Measurements from ENCODE around the gene DLX5. TPM values are rescaled to one million over a fixed set of nuclear protein-coding genes. Genes with fewer than 3 reads are reported as not detected.

Gene DLX5
- total and polyA plus RNA-seq, 2 donors (not counting 3 experiments of a cell fraction or from before 2014, with no cell fraction given): not detected

- FAIRE-seq: no peak
- Histone ChIP-seq H3K4me1 (ENCODE audit: control insufficient read depth, extremely low read depth, insufficient read depth, low read length) (no peaks in the 10 kb centered on the region), H3K27ac (ENCODE audit: insufficient read depth, low read depth, low read length) (no peak overlapping the region), H3K79me2 (ENCODE audit: control insufficient read depth, insufficient read depth, low read length) (no peaks in the 10 kb centered on the region), H3K36me3 (ENCODE audit: control insufficient read depth in 2 of 2, extremely low read depth in 1 of 2, insufficient read depth in 2 of 2, low read length in 2 of 2) (no peaks in the 10 kb centered on the region), H3K9me1 (replicated peaks; ENCODE audit: control insufficient read depth, extremely low read depth, insufficient read depth, low read length) (no peaks in the 10 kb centered on the region), H3K27me3 (ENCODE audit: control insufficient read depth in 2 of 2, insufficient read depth in 2 of 2, low read length in 2 of 2) (peaks cover 75 to 92% of the 10 kb centered on the region in 2 experiments), H2AFZ (ENCODE audit: low read depth, low read length) (no peak overlapping the region), H4K20me1 (replicated peaks; ENCODE audit: control insufficient read depth, extremely low read depth, insufficient read depth, low read length) (no peaks in the 10 kb centered on the region), H3K4me3 (replicated peaks in 1 of 3; ENCODE audit: insufficient read depth in 1 of 3, low read depth in 1 of 3, low read length in 3 of 3) (no peak overlapping the region), H3K9ac (replicated peaks; ENCODE audit: extremely low read depth, insufficient read depth, low read length) (no peak overlapping the region), H3K9me3 (replicated peaks; ENCODE audit: control insufficient read depth, insufficient read depth, low read length) (no peaks in the 10 kb centered on the region), H3K4me2 (ENCODE audit: insufficient read depth, low read length) (no peak overlapping the region)
- intact Hi-C loops (cut with micrococcal nuclease) (no loop called here), dilution Hi-C loops (cut with MboI; ENCODE audit: extremely low pct_ligation_motif_present, low sequenced_read_pairs) (no loop called here)
- no peak for DNase-seq (ENCODE audit: low read depth, low spot score)
- POLR2A ChIA-PET: no interaction called here
- no TSS peak for BruUV-seq (replicated peaks)
- CTCF ChIA-PET: interaction anchor here (0.6 to 1.3 kb wide), 2 partner anchors 35 to 1727 kb away, joined by 3 to 8 read pairs; no protein-coding TSS in a partner anchor
- TF ChIP-seq MYC (IDR thresholded peaks at IDR 0.05; ENCODE audit: low read depth, low read length): no peak
- no peak for TF ChIP-seq POLR2AphosphoS5 (IDR thresholded peaks at IDR 0.05; ENCODE audit: insufficient read depth, low read depth, low read length)
- TF ChIP-seq, protein P1, sequence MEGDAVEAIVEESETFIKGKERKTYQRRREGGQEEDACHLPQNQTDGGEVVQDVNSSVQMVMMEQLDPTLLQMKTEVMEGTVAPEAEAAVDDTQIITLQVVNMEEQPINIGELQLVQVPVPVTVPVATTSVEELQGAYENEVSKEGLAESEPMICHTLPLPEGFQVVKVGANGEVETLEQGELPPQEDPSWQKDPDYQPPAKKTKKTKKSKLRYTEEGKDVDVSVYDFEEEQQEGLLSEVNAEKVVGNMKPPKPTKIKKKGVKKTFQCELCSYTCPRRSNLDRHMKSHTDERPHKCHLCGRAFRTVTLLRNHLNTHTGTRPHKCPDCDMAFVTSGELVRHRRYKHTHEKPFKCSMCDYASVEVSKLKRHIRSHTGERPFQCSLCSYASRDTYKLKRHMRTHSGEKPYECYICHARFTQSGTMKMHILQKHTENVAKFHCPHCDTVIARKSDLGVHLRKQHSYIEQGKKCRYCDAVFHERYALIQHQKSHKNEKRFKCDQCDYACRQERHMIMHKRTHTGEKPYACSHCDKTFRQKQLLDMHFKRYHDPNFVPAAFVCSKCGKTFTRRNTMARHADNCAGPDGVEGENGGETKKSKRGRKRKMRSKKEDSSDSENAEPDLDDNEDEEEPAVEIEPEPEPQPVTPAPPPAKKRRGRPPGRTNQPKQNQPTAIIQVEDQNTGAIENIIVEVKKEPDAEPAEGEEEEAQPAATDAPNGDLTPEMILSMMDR (IDR thresholded peaks at IDR 0.05; ENCODE audit: extremely low read depth in 1 of 2, insufficient read depth in 1 of 2, low read depth in 1 of 2, low read length in 2 of 2): no peak
- TF ChIP-seq, protein P2, sequence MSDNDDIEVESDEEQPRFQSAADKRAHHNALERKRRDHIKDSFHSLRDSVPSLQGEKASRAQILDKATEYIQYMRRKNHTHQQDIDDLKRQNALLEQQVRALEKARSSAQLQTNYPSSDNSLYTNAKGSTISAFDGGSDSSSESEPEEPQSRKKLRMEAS (IDR thresholded peaks at IDR 0.05; ENCODE audit: insufficient read depth, insufficient read length): no peak
- TF ChIP-seq POLR2A (IDR thresholded peaks at IDR 0.05; ENCODE audit: low read depth, low read length): no peak
- no peak for TF ChIP-seq JUN (IDR thresholded peaks at IDR 0.05; ENCODE audit: borderline replicate concordance, insufficient read depth, insufficient read length, low read depth)
- no peak for TF ChIP-seq GATA2 (IDR thresholded peaks at IDR 0.05; ENCODE audit: insufficient read depth, insufficient read length, low read depth, low read length)
- peak; percentile 80 for TF ChIP-seq EZH2 (IDR thresholded peaks at IDR 0.05; ENCODE audit: borderline replicate concordance, low read depth, low read length, severe bottlenecking)
These were observed 32.2 kb downstream of the DLX5 start for GRCh38 chr7:96992192-96993005.

Measured in endothelial cell of umbilical vein (primary cell).